Cardiac muscle cell (in vitro differentiated cells and primary cell): Measurements from ENCODE around the gene NRF1. TPM values are rescaled to one million over a fixed set of nuclear protein-coding genes. Genes with fewer than 3 reads are reported as not detected.

Experiments used
- DNase-seq, 2 donors: peaks; one replicate each; pipeline versions ENCODE4 v3.0.0 to v3.0.0-alpha.2; 2010 to 2017; ENCODE audit warnings: low read depth in 1 of 2, low spot score in 1 of 2
- H3K27ac ChIP-seq: fragments of 200-600 bp; sonication (generic); 2 replicates; pipeline ENCODE4 v1.5.1; 2016
- H3K27me3 ChIP-seq: fragments of 200-600 bp; sonication (generic); 2 replicates; pipeline ENCODE4 v1.6.0; 2016; ENCODE audit warnings: control low read depth
- H3K36me3 ChIP-seq: fragments of 200-600 bp; sonication (generic); 2 replicates; pipeline ENCODE4 v1.5.1; 2016; ENCODE audit warnings: control low read depth
- H3K4me1 ChIP-seq: fragments of 200-600 bp; sonication (generic); 2 replicates; pipeline ENCODE4 v1.8.1; 2017; ENCODE audit warnings: low read depth, mild to moderate bottlenecking, mixed run types
- H3K4me3 ChIP-seq: fragments of 200-600 bp; sonication (generic); 2 replicates; pipeline ENCODE4 v1.5.1; 2016; ENCODE audit warnings: mild to moderate bottlenecking
- H3K9me3 ChIP-seq: fragments of 200-600 bp; sonication (generic); 2 replicates; pipeline ENCODE4 v1.5.1; 2017; ENCODE audit warnings: low read depth, mild to moderate bottlenecking, control low read depth
- polyA plus RNA-seq: library from polyadenylated mRNA; unstranded; fragments of >200 nt; fragmentation: Nextera tagmentation; extraction: Ambion mirVana; gene quantifications from 2 replicates; pipeline ENCODE4 v1.2.1, GENCODE V29; 2016
- total RNA-seq: library from RNA; depleted of rRNA; stranded (reverse); fragments of >200 nt; gene quantifications from 2 replicates; pipeline ENCODE4 v1.2.3, GENCODE V29; 2016
- TF ChIP-seq, protein P1 (sequence below): IDR thresholded peaks from 2 replicates; pipeline ENCODE4 v1.5.1; 2012; ENCODE audit warnings: low read depth, mild to moderate bottlenecking, low read length

NRF1 gene
- total and polyA plus RNA-seq, 2 experiments from 2014 or later = 9.3 to 12.3 TPM

DNA sequence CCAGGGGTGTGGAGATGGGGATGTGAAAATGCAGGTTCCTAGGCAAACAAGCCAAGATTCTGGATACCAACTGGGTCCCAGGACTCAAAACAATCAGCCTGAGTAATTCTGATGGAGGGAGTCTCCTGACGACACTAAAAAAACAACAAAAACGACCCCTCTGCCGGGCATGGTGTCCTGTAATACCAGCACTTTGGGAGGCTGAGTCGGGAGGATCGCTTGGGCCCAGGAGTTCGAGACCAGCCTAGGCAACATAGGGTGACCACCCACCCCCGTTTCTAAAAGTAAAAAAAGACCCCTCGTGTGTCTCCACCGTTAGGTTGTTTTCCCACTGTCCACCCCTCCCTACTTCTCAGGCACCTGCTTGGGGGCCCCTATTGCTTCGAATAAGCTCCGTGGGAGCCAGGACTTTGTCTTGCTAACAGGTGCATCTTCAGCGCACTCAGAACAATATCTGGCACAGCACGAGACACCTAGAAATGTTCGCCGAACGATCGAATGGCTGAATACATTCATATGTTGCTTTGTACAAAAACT, 743 bp upstream of the NRF1 start:
- H3K4me3 ChIP-seq = peak overlapping the region; percentile 64
- no peak for DNase-seq
- H3K4me1 ChIP-seq = peaks cover 4% of the 10 kb centered on the region
- TF ChIP-seq, protein P1, sequence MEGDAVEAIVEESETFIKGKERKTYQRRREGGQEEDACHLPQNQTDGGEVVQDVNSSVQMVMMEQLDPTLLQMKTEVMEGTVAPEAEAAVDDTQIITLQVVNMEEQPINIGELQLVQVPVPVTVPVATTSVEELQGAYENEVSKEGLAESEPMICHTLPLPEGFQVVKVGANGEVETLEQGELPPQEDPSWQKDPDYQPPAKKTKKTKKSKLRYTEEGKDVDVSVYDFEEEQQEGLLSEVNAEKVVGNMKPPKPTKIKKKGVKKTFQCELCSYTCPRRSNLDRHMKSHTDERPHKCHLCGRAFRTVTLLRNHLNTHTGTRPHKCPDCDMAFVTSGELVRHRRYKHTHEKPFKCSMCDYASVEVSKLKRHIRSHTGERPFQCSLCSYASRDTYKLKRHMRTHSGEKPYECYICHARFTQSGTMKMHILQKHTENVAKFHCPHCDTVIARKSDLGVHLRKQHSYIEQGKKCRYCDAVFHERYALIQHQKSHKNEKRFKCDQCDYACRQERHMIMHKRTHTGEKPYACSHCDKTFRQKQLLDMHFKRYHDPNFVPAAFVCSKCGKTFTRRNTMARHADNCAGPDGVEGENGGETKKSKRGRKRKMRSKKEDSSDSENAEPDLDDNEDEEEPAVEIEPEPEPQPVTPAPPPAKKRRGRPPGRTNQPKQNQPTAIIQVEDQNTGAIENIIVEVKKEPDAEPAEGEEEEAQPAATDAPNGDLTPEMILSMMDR = no peak
- H3K27me3 ChIP-seq = no peaks in the 10 kb centered on the region
- peak overlapping the region; percentile 95 for H3K27ac ChIP-seq
- H3K9me3 ChIP-seq = no peaks in the 10 kb centered on the region
- no peaks in the 10 kb centered on the region for H3K36me3 ChIP-seq

DNA sequence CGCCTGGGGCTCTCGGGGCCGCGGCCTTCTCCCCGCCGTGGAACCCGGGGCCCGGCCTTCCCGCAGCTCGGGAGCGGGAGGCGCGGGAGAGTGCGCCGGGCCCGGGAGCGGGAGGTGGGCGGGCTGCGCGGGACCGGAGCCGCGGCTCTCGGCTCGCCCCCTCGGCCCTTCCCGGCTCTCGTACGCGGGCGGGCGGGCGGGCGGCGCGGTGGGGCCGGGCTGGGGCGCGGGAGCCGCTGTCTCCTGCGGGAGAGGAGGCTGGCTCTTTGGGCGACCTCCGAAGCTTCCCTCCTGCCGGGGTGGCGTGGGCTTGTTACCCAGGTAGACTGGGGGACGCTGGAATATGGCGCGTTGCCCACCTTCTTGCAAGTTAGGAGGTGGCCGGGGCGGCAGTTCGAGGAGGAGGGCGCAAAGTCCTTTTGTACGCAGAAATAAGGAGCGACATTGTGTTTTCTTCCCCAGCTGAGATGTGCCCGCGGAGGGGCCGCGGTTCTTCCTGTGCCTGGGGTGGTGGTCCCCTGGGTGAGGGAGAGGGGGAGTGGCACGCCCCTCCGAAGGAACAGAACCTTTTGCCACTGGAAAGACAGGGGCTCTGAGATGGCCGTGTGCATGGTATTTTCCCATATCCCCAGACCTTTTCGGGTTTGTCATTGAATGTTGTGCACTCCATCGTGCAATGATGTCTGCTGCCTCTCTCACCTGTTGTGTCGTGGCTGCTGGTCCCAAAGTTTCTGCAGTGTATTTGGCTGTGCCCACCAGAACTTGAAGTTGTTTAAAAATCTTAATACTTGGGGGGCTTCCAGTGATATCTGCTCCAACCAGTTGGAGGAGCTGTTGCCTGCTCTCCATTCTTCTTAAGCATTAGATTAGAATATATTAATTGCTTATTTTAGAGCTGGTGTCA, 844 bp downstream of the NRF1 start:
- H3K9me3 ChIP-seq = no peaks in the 10 kb centered on the region
- peak overlapping the region; percentile 95 for H3K27ac ChIP-seq
- DNase-seq = peak; percentile 45 to 51
- peaks cover 4% of the 10 kb centered on the region for H3K4me1 ChIP-seq
- H3K4me3 ChIP-seq = peak overlapping the region; percentile 64
- no peaks in the 10 kb centered on the region for H3K27me3 ChIP-seq
- H3K36me3 ChIP-seq = no peaks in the 10 kb centered on the region
- TF ChIP-seq, protein P1 = peak; percentile 67

DNA sequence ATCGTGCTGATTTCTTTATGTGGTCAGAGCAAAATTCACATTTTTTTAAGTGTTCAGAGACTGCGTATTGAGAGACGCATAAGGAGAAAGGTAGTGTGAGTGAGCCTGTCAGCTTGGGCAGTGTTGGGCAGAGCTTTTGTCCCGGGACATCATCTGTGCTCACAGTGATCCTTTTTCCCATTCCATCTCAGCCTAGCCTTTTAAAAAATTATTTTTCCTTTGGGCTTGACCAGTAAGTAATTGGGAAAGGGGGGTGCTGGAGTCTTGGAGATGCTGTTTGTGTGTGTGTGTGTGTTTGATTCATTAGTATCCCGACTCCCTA, 1.5 kb downstream of the NRF1 start:
- Histone ChIP-seq H3K9me3 (no peaks in the 10 kb centered on the region), H3K36me3 (no peaks in the 10 kb centered on the region), H3K4me3 (peak overlapping the region; percentile 64), H3K27me3 (no peaks in the 10 kb centered on the region), H3K4me1 (peaks cover 4% of the 10 kb centered on the region), H3K27ac (peak overlapping the region; percentile 95)
- no peak for DNase-seq
- TF ChIP-seq, protein P1 = no peak

DNA sequence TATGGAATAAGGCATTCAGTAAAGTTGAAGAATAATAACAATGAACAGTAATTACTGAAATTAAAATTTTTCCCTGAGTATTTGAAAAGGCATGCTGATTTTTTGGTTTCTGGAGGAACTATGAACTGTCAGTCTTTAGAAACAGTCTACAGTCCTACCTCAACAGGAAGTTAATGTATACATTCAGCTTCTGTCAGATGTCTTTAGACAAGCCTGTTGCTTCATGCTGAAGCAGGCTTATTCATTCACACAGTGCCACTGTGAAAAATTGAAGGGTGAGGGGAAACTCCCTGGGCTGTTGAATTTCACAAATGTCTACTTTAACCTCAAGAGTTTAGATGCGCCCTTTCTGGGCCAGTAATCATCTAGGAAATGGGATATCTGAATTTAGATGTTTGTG, 3.5 kb downstream of the NRF1 start:
- TF ChIP-seq, protein P1 = no peak
- no peaks in the 10 kb centered on the region for H3K27me3 ChIP-seq
- DNase-seq = peak in 1 of 2 donors; percentile 34
- no peak overlapping the region for H3K4me3 ChIP-seq
- no peaks in the 10 kb centered on the region for H3K36me3 ChIP-seq
- peaks cover 7% of the 10 kb centered on the region for H3K4me1 ChIP-seq
- peak overlapping the region; percentile 11 for H3K27ac ChIP-seq
- no peaks in the 10 kb centered on the region for H3K9me3 ChIP-seq

DNA sequence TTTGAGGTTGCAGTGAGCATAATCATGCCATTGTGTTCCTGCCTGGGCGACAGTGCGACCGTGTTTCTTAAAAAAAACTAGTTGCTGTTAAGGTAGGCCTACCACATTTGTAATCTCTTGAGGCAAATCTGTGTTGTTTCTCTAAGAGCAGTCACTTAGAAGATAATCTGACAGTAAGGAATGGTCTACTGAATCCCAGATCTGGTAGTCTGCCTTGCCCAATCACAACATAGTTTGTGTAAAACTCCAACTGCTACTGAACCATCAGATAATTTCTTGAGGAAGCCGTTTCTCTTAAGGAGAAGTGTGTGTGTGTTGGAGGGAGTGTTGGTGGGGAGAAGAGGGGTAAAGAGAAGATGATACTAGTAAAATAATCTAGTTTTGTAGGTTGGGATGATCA, 5.0 kb downstream of the NRF1 start:
- H3K9me3 ChIP-seq = no peaks in the 10 kb centered on the region
- H3K4me1 ChIP-seq = peaks cover 7% of the 10 kb centered on the region

More for the DNA sequence above, 5.0 kb downstream of the NRF1 start:
- Histone ChIP-seq H3K4me3 (no peak overlapping the region), H3K36me3 (no peaks in the 10 kb centered on the region), H3K27me3 (no peaks in the 10 kb centered on the region), H3K27ac (no peak overlapping the region)
- peak in 1 of 2 donors; percentile 12 for DNase-seq
- TF ChIP-seq, protein P1 = no peak
